ENCODE measurements around the gene CUX1. TPM values are rescaled to one million over a fixed set of nuclear protein-coding genes. Genes with fewer than 3 reads are reported as not detected.
A peak's percentile ranks its signal among the peaks of the same experiment; 100 is the strongest.

CUX1 gene
- total RNA-seq, 1 experiment from 2014 or later: 53.5 TPM

DNA sequence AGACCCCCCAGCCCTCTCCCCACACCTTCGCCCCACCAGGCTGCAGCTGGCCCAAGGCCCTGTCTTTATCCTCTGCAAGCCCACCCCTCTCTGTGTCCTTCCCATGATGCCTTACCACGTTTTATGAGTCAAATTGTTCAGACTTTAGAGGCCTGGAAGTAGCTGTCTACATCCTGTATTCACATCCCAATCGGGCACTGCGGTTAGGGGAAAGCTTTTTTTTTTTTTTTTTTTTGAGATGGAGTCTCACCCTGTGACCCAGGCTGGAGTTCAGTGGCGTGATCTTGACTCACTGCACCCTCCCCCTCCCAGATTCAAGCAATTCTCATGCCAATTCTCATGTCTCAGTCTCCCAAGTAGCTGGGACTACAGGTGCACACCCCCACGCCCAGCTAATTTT is 347.7 kb downstream of the CUX1 start:
- H3K27ac Mint-ChIP-seq: peak overlapping the region in 2 of 3 experiments; percentile 53 to 59; a peak in 1 of 7 replicates
- no peak overlapping the region for H3K56ac ChIP-seq (ENCODE audit: insufficient read length, low read depth, low read length)
- H4K20me1 ChIP-seq (ENCODE audit: control insufficient read depth, insufficient read depth, insufficient read length): peaks cover 3% of the 10 kb centered on the region
- H2BK20ac ChIP-seq (ENCODE audit: low read depth, low read length, poor library complexity, severe bottlenecking): no peak overlapping the region
- no peak for DNase-seq
- H3K27me3 Mint-ChIP-seq (ENCODE audit: low read depth): no peaks in the 10 kb centered on the region
- no peak overlapping the region for H4K5ac ChIP-seq (ENCODE audit: insufficient read length, low read depth, low read length)
- H2BK15ac ChIP-seq (ENCODE audit: low read depth, low read length): no peak overlapping the region
- H3K18ac ChIP-seq (ENCODE audit: insufficient read length, low read depth, low read length): no peak overlapping the region
- no peak overlapping the region for H2BK120ac ChIP-seq (ENCODE audit: low read depth, low read length, poor library complexity, severe bottlenecking)
- no peak overlapping the region for H3K14ac ChIP-seq (ENCODE audit: insufficient read depth, low read length)
- no peaks in the 10 kb centered on the region for H3K4me1 ChIP-seq (ENCODE audit: insufficient read depth, low read length)
- no peak overlapping the region for H3T11ph ChIP-seq (ENCODE audit: low read length)
- H3K9me3 Mint-ChIP-seq: no peaks in the 10 kb centered on the region
- peaks cover 4 to 24% of the 10 kb centered on the region in 2 experiments for H3K4me1 Mint-ChIP-seq
- no peak overlapping the region for H2AFZ ChIP-seq (ENCODE audit: low read length)
- WGBS (ENCODE audit: extremely low coverage, insufficient read length, low lambda C conversion rate): no CpG with 5 or more reads among the region's 6 CpGs
- no peaks in the 10 kb centered on the region for H3K23me2 ChIP-seq (ENCODE audit: insufficient read length, low read depth, low read length, poor library complexity, severe bottlenecking)
- H3K23ac ChIP-seq (ENCODE audit: insufficient read length, low read depth, low read length): no peak overlapping the region
- H3K4me2 ChIP-seq (ENCODE audit: insufficient read depth, insufficient read length, low read length): no peak overlapping the region
- H2BK5ac ChIP-seq (ENCODE audit: insufficient read length, low read length): no peak overlapping the region
- no peaks in the 10 kb centered on the region for H3K79me1 ChIP-seq (ENCODE audit: insufficient read depth, low read depth, low read length, poor library complexity, severe bottlenecking)
- H3K4me3 Mint-ChIP-seq: no peak overlapping the region
- no peak overlapping the region for H2AK5ac ChIP-seq (ENCODE audit: insufficient read length, low read length)
- H4K91ac ChIP-seq (ENCODE audit: insufficient read length, low read depth, low read length): no peak overlapping the region
- TF ChIP-seq, protein P1, sequence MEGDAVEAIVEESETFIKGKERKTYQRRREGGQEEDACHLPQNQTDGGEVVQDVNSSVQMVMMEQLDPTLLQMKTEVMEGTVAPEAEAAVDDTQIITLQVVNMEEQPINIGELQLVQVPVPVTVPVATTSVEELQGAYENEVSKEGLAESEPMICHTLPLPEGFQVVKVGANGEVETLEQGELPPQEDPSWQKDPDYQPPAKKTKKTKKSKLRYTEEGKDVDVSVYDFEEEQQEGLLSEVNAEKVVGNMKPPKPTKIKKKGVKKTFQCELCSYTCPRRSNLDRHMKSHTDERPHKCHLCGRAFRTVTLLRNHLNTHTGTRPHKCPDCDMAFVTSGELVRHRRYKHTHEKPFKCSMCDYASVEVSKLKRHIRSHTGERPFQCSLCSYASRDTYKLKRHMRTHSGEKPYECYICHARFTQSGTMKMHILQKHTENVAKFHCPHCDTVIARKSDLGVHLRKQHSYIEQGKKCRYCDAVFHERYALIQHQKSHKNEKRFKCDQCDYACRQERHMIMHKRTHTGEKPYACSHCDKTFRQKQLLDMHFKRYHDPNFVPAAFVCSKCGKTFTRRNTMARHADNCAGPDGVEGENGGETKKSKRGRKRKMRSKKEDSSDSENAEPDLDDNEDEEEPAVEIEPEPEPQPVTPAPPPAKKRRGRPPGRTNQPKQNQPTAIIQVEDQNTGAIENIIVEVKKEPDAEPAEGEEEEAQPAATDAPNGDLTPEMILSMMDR (conservative IDR thresholded peaks at IDR 0.05): no peak
- no peak overlapping the region for H3K27ac ChIP-seq (ENCODE audit: insufficient read length, low read depth, low read length)
- no peak overlapping the region for H3K9ac ChIP-seq (ENCODE audit: extremely low read depth, insufficient read length, low read length)
- H3K9me3 ChIP-seq (ENCODE audit: control insufficient read depth, low read depth, low read length): no peaks in the 10 kb centered on the region
- H3K79me2 ChIP-seq (ENCODE audit: insufficient read depth, low read length): no peaks in the 10 kb centered on the region
- H3K36me3 Mint-ChIP-seq (ENCODE audit: insufficient read depth in 1 of 3, low read depth in 3 of 3): peaks cover 1 to 31% (median 9%) of the 10 kb centered on the region in 3 experiments; a peak in 6 of 7 replicates
- H4K8ac ChIP-seq (replicated peaks; ENCODE audit: insufficient read length, low read depth, low read length): no peak overlapping the region
- H2BK12ac ChIP-seq (ENCODE audit: insufficient read length, low read depth, low read length): no peak overlapping the region
- no peak overlapping the region for H3K4ac ChIP-seq (ENCODE audit: low read depth, low read length)
- H3K27me3 ChIP-seq (ENCODE audit: insufficient read depth, low read length): no peaks in the 10 kb centered on the region

All from H9 (cell line).